OCI-LY7 (cell line): ENCODE measurements around the gene SNAPC5. TPM values are rescaled to one million over a fixed set of nuclear protein-coding genes. Genes with fewer than 3 reads are reported as not detected.

Experiments used
- BruUV-seq: library from RNA; stranded (reverse); fragments of 400-500 nt; replicated peaks from 2 replicates; lab custom pipeline; 2021; lab: Mats Ljungman, UMichigan
- CTCF ChIA-PET: fragments of 300-600 bp; sonication (Branson Sonifier 250); formaldehyde crosslinking; loops from one replicate; lab custom pipeline; 2022; ENCODE audit warnings: antibody characterized with exemption; ENCODE audit not compliant: unreplicated experiment; lab: Charles Lee
- POLR2A ChIA-PET: fragments of 300-600 bp; sonication (Branson Sonifier 250); formaldehyde crosslinking; loops from one replicate; lab custom pipeline; 2022; ENCODE audit warnings: antibody characterized with exemption; lab: Charles Lee
- DNase-seq: peaks from one replicate; pipeline ENCODE4 v3.0.0-alpha.2; 2015; ENCODE audit warnings: low spot score
- H2AFZ ChIP-seq: fragments of 200-600 bp; sonication (generic), shearing (Covaris generic); 2 replicates; pipeline ENCODE4 v1.6.1; 2014; ENCODE audit warnings: mild to moderate bottlenecking, antibody characterized with exemption, low read length, moderate library complexity
- H3K27ac ChIP-seq: fragments of 200-600 bp; sonication (generic); 2 replicates; pipeline ENCODE4 v1.5.1; 2014; ENCODE audit warnings: mixed run types, low read depth, mild to moderate bottlenecking, moderate library complexity, low read length, inconsistent platforms; ENCODE audit not compliant: poor library complexity, severe bottlenecking
- H3K36me3 ChIP-seq: fragments of 200-600 bp; sonication (generic); 2 replicates; pipeline ENCODE4 v1.6.1; 2014; ENCODE audit warnings: mild to moderate bottlenecking, antibody characterized with exemption, low read length, moderate library complexity, mixed read lengths; ENCODE audit not compliant: insufficient read depth
- H3K4me1 ChIP-seq: fragments of 200-600 bp; sonication (generic); 2 replicates; pipeline ENCODE4 v1.5.1; 2014; ENCODE audit warnings: mild to moderate bottlenecking, low read length; ENCODE audit not compliant: insufficient read depth, poor library complexity, severe bottlenecking
- H3K4me2 ChIP-seq: fragments of 200-600 bp; sonication (generic); 2 replicates; pipeline ENCODE4 v1.6.1; 2014; ENCODE audit warnings: mild to moderate bottlenecking, low read length
- H3K4me3 ChIP-seq: fragments of 200-600 bp; sonication (generic); 2 replicates; pipeline ENCODE4 v1.5.1; 2014; ENCODE audit warnings: mild to moderate bottlenecking, low read depth, low read length; ENCODE audit not compliant: poor library complexity, severe bottlenecking
- H3K79me2 ChIP-seq: fragments of 200-600 bp; sonication (generic); 2 replicates; pipeline ENCODE4 v1.6.1; 2016; ENCODE audit warnings: low read depth, mild to moderate bottlenecking, low read length, moderate library complexity, mixed read lengths; ENCODE audit not compliant: insufficient read depth
- H3K9me2 ChIP-seq: fragments of 200-600 bp; sonication (generic); 2 replicates; pipeline ENCODE4 v1.6.1; 2016; ENCODE audit warnings: mild to moderate bottlenecking, low read length, mixed read lengths; ENCODE audit not compliant: insufficient read depth
- H3K9me3 ChIP-seq: fragments of 200-600 bp; sonication (generic); 2 replicates; pipeline ENCODE4 v1.6.1; 2014; ENCODE audit warnings: mild to moderate bottlenecking, mixed run types, low read length, mixed read lengths
- H4K20me1 ChIP-seq: fragments of 200-600 bp; sonication (generic); 2 replicates; pipeline ENCODE4 v1.6.1; 2014; ENCODE audit warnings: mild to moderate bottlenecking, antibody characterized with exemption, low read length, moderate library complexity, mixed read lengths; ENCODE audit not compliant: insufficient read depth
- CTCF ChIP-seq: fragments of 200-600 bp; sonication (generic); conservative IDR thresholded peaks from 2 replicates; pipeline ENCODE4 v1.5.1; 2014; ENCODE audit warnings: mild to moderate bottlenecking, antibody characterized with exemption, low read length, moderate library complexity, mixed read lengths
- EZH2phosphoT487 ChIP-seq: fragments of 200-600 bp; sonication (generic); IDR thresholded peaks from 2 replicates; pipeline ENCODE4 v1.6.1; 2018; ENCODE audit warnings: low read depth, borderline replicate concordance, mild to moderate bottlenecking, mixed run types, antibody characterized with exemption, low read length, moderate library complexity, mixed read lengths
- intact Hi-C: fragments of 100-400 bp; cut with micrococcal nuclease; formaldehyde crosslinking; loops from one replicate; pipeline ENCODE4 v1.10.0; 2022; ENCODE audit not compliant: unreplicated experiment
- total RNA-seq, 2 experiments: library from RNA; depleted of rRNA in 1 of 2; stranded (reverse); fragments of >200 nt in 1 of 2; shearing (Covaris generic) in 1 of 2; gene quantifications; 2 replicates each; pipeline ENCODE4 v1.2.3, GENCODE V29; 2014 to 2022

The SNAPC5 gene
- total RNA-seq, 2 experiments from 2014 or later = 26.5 to 30.7 TPM

DNA sequence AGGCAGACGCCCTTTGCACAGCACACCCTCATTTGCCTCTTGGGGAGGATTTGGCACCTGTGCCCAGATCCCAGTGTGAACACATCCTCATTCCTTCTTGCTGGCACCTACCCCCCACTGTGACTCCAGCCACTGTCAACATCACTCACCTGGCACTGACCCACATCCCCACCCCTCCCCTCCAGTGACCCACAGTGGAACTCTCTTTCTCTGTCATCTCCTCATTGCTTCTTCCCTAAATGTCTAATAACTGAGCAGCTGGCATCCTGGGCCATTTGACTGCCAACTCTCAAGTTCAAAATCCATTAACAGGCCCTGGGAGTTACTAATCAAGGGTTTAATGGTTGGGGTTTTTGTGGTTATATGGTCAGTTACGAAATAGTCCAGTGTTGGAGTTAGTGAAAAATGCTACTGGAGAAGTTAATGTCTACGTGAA is 14.4 kb downstream of the SNAPC5 start:
- intact Hi-C loops = no loop called here
- no TSS peak for BruUV-seq
- no peak overlapping the region for H3K4me2 ChIP-seq
- no peak overlapping the region for H3K27ac ChIP-seq
- DNase-seq = no peak
- H3K9me3 ChIP-seq = no peaks in the 10 kb centered on the region
- ChIA-PET POLR2A (no interaction called here), CTCF (no interaction called here)
- no peak overlapping the region for H3K4me3 ChIP-seq
- H3K9me2 ChIP-seq = no peaks in the 10 kb centered on the region
- H4K20me1 ChIP-seq = no peaks in the 10 kb centered on the region
- H3K4me1 ChIP-seq = no peaks in the 10 kb centered on the region
- TF ChIP-seq CTCF (no peak), EZH2phosphoT487 (no peak)
- no peaks in the 10 kb centered on the region for H3K79me2 ChIP-seq
- peaks cover 69% of the 10 kb centered on the region for H3K36me3 ChIP-seq
- no peak overlapping the region for H2AFZ ChIP-seq

DNA sequence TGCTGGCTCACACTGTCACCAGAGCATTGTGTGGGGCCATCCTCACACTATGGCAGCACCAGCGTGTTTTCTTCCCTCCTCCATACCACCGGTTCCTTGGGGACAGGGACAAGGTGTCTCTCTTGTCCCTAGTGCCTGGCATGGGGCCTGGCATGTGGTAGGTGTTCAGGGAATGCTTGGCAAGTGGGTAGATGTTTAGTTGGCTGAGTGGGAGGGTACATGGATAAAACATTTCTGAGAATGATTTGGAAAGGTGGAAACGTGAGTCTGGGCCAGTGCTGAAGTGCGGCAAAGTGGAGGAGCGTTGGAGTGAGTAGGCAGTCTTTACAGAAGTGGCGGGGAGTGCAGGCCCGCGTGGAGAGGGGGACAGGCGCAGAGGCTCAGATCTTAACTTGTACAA is 15.0 kb downstream of the SNAPC5 start:
- Histone ChIP-seq H3K27ac (no peak overlapping the region), H4K20me1 (no peaks in the 10 kb centered on the region), H3K9me3 (no peaks in the 10 kb centered on the region), H3K4me1 (no peaks in the 10 kb centered on the region), H3K79me2 (no peaks in the 10 kb centered on the region), H3K4me2 (no peak overlapping the region), H3K9me2 (no peaks in the 10 kb centered on the region), H3K36me3 (peaks cover 63% of the 10 kb centered on the region), H2AFZ (no peak overlapping the region), H3K4me3 (no peak overlapping the region)
- intact Hi-C loops = no loop called here
- TF ChIP-seq CTCF = no peak
- TF ChIP-seq EZH2phosphoT487 = no peak
- DNase-seq = no peak
- BruUV-seq = no TSS peak
- ChIA-PET CTCF (no interaction called here), POLR2A (interaction anchor here (1.2 kb wide), 1 partner anchor 10 kb away, joined by 5 read pairs; no protein-coding TSS in a partner anchor)

- H3K36me3 ChIP-seq = peaks cover 50% of the 10 kb centered on the region
- POLR2A ChIA-PET = interaction anchor here (1.2 to 1.3 kb wide), 2 partner anchors 9 to 10 kb away, joined by 3 to 5 read pairs; no protein-coding TSS in a partner anchor
- CTCF ChIA-PET = interaction anchor here (0.6 kb wide), 1 partner anchor 95 kb away, joined by 3 read pairs; no protein-coding TSS in a partner anchor
These were observed 16.3 kb downstream of the SNAPC5 start for GRCh38 chr15:66481107-66481856.

More at GRCh38 chr15:66481107-66481856, 16.3 kb downstream of the SNAPC5 start:
- H4K20me1 ChIP-seq = no peaks in the 10 kb centered on the region
- intact Hi-C loops = no loop called here
- H3K9me3 ChIP-seq = no peaks in the 10 kb centered on the region
- DNase-seq = no peak
- H3K27ac ChIP-seq = no peak overlapping the region
- no TSS peak for BruUV-seq
- H2AFZ ChIP-seq = no peak overlapping the region
- H3K79me2 ChIP-seq = no peaks in the 10 kb centered on the region
- H3K4me1 ChIP-seq = no peaks in the 10 kb centered on the region
- H3K4me3 ChIP-seq = no peak overlapping the region
- H3K4me2 ChIP-seq = no peak overlapping the region
- TF ChIP-seq EZH2phosphoT487 (no peak), CTCF (no peak)
- no peaks in the 10 kb centered on the region for H3K9me2 ChIP-seq
